HG03571 (cell line): Measurements from ENCODE around the gene GLRX3.
"Not testable (repeated sequence)": the region's sequence is repeated elsewhere in the genome, so short reads cannot be mapped to it uniquely, and the experiment has no call there.

ENCODE experiments used
- ATAC-seq: cut with Tn5 transposase; IDR thresholded peaks from one replicate; pipeline ENCODE4 v1.9.1; 2021; ENCODE audit not compliant: unreplicated experiment

GLRX3 gene

DNA sequence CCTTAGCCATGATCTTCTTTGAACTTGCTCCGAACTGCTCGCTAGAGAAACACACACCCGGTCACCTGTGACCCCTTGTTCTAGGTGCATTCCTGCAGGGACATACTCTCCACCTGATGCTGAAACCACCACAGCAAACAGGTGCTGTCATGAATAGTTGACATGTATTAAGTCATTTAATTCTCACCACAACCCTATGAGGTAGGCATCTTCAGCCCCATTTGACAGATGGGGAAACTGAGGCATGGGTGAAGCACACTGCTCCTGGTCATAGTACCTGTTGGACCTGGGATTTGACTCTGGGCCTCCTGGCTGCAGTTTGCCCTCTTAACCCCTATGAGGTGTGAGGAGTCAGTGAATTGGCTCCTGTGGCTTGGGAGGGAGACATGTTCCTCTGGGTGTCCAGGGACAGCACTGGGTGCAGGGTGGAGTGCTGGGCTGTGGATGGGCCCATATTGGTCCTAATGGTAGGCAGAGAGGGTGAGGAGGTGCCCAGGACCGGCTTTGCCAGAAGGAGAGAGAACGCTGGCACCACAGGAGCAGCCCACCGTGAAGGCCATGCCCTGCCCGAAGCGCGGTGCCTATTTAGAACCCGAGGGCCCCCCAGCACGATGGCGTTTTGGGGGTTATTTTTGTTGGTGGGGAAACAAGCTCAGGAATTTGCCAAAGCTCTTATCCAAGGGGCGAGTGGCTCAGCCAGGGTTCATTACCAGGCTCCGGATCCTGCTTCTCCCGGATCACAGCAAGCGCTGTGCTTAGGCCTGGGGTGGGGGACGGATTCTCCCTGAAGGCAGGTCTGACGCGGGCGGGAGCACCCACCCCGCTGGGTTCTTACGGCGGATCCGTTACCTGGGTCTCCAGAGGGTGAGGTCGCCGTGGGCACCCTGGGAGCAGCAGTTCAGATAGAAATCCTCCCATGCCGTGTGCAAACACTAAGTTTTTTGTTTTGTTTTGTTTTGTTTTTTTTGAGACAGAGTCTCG is 52.3 kb downstream of the GLRX3 start:
- ATAC-seq, result no peak

DNA sequence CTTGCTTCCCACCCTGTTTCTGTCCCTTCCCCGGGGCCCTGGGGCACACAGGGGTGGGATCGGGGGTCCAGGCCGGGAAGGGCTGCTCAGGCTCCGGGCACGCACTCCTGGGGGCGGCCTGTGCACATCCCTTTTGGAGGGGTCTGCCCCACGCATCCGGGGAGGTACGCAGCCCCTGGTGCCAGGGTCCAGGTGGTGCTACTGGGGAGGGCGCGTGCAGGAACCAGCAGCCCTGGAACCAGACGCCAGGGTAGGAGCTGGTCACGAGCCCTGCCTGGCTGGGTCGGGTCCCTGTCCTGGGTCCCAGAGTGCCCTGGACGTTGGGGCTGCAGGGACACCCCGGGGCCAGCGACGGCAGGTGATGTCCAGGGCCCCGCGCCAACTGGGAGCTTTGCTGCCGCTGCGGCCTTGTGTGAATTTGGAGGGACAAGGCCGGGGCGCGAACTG is 53.4 kb downstream of the GLRX3 start:
- ATAC-seq, result no peak

GRCh38 chr10:130190055-130190736 is 54.0 kb downstream of the GLRX3 start:
- ATAC-seq, result peak; percentile 83

- no peak for ATAC-seq
Observed at GRCh38 chr10:130190737-130191115, 54.5 kb downstream of the GLRX3 start.

DNA sequence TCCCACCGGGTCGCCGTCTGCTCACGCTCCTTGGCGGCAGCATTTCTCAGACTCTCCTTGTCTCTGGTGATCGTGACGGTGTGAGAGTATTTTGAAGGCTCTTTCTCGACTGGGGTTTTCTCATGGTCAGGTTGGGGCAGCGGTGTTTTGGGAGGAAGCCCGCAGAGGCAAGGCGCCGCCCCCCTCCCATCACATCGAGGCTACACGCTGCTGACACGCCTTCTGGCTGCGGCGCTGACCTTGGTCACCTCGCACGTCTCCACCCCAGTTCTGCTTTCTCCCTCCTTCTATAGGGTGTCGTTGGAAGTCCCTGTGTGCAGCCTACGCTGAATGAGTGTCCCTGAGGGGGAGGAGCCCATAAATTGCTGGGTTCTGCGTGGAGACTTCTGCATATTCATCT is 55.2 kb downstream of the GLRX3 start:
- no peak for ATAC-seq

GRCh38 chr10:130192276-130192848 is 56.2 kb downstream of the GLRX3 start:
- ATAC-seq, result no peak

DNA sequence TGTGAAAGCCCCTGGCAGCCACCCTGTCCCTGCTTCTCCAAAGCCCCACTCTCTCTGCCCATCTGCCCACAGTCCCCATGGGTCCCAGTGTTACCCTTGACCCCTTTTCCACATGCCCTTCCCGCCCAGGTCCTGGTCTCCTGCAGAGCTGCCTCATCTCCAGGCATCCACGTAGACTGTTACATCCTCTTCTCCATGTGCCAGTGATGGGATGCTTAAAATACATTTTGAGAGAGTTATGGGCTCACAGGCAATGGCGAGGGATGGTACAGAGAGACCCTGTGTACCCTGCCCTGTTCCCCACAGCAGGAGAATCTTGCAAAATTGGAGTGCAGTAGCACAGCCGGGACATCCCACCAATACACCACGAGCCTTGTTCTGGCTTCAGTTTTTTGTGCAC is 56.8 kb downstream of the GLRX3 start:
- no peak for ATAC-seq

DNA sequence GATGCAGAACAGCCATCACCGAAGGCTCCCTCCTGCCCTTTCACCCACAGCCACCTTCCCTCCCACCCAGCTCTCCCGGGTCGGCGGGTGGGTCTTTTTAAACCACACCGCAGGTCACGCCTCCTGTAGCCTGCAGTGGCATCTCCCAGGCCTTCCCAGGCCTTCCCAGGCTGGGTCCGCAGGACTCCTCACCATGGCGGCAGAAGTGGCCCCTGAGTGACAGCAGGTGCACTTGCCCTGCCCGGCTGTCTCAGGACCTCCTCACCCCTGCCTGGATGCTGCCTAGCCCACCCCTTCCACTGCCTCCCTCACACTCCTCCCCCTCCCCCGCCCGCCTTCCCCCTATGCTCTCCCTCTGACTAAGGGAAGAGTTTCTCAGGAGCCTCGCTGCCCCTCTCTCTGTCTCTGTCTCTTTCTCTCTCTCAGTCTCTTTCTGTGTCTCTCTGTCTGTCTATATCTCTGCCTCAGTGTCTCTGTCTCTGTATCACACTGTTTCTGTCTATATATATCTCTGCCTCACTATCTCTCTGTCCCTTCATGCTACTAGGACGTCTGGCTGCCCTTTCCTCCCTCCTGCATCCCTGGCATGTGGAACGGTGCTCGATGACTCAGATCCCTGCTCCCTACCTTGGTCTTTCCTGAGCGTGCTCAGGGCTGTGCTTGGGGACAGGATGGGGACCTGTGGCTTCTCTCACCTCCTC is 57.5 kb downstream of the GLRX3 start:
- ATAC-seq, result no peak

- ATAC-seq, result no peak
Observed at GRCh38 chr10:130194194-130194990, 58.2 kb downstream of the GLRX3 start.

DNA sequence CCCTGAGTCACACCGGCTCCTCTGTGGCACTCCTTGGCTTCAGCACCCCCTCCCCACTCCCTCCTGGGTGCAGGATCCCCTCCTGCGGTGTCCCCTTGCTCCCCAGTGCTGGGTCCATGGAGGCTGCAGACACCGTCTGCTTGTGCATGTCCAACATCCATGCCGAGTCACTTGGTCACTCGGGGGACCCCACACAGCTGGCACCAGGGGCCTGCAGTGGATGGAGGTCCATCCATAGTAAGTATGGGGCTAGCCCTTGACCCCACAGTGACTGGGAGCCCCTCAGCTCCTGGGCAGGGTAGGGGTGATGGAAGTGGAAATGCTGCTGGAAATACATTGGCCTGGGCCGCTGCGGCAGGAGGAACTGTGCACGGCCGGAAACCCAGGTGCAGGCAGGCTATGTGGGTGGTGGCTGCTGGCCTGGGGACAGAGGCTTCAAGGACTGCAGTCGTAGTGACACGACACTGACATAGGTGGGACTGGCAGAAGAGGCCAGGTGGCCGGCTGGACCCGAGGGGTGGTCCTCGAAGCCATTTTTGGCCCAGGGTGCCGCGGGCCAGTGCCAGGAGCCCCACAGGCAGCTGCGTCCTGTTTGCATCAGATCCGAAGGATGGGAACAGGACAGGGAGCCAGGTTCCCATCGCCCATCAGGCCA is 58.9 kb downstream of the GLRX3 start:
- ATAC-seq, result no peak

DNA sequence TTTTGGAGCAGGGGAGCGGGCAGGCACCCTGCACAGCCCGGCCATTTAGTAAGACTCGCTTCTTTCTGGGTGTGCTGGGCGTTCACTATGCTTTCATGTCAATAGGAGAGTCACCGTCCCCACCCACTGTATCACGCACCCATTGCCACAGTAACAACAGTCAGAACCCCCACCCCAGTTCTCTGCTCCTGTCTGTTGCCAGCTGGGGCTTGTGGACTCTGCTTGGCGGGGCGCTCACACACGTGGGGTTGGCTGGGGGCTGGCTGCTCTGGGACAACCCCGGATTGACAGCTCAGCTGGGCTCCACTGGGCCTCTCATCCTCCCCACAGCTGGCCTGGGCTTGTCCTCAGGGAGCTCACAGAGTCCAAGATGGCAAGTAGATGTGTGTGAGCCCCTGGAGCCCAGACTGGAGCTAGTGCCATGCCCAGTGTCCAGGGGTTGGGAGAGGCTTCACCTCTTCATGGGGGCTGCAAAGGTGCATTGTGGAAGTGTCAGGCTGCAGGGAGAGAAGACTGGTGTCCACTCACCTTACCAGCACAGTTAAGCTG is 59.6 kb downstream of the GLRX3 start:
- ATAC-seq, result no peak

- no peak for ATAC-seq
Observed at GRCh38 chr10:130196511-130197487, 60.6 kb downstream of the GLRX3 start.

- ATAC-seq, result no peak
Observed at GRCh38 chr10:130198651-130199050, 62.5 kb downstream of the GLRX3 start.

DNA sequence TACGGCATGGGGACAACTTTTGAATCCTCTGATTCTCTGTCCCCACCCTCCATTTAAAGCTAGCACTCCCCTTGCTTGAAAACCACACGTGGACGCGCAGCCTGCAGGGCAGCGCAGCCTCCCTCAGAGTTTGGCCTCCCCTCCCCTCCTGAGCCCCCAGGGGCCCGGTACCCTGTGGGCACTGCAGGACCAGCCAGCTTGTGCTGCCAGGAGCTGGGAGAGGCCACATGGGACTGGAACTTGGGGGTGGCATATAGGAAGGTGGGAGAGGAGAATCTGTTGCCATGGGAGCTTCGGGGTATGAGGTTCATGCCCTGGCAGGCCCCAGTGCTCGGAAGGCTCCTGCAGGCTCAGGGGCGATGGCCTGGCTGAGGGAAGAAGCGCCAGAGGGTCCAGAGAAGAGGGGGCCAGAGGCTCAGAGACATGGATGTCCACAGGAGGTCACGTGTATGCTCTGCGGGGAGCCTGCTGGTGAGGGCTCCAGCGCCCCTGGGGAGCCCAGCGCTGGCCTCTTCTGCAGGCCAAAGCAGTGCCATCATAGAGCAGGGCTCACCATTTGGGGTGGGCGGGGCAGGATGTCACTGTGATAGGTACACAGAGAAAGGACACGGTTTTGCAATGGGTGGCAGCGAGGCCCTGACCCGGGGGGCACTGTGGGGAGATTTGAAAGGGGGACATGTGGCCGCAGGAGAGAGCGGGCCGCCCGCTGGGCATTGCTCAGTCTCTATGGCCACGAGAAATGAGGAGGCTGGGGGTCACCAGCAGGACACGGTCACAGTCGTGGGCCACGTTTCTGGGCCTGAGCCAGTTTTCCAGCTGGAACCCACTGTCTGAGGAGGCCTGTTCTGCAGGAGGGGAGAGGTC is 64.2 kb downstream of the GLRX3 start:
- ATAC-seq, result no peak

DNA sequence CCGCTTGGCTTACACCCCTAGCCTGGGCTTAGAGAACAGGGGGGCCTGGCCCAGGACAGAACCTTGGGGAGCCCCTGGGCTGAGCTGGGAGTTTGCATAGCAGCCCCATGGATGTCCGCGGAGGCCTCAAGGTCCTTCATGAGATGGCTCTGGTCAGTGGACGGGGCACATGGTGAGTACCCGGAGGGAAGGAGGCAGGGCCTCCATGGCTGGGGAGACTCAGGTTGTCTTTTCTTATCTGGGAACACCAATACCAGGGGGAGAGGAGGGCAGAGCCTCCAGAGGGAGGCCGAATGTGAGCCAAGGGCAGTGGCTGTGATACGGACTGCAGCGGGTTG is 64.8 kb downstream of the GLRX3 start:
- ATAC-seq, result no peak

DNA sequence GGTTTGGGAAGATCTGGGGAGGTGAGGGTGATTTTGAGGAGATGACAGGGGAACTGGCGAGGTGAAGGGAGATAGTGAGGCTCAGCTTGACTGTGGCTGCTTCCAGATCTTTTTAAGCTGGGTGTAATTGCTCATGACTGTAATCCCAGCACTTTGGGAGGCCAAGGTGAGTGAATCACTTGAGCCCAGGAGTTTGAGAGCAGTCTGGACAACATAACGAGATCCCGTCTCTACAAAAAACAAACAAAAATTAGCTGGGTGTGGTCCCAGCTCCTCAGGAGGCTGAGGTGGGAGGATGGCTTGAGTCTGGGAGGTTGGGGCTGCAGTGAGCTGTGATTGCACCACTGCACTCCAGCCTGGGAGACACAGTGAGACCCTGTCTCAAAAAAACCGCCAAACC is 66.0 kb downstream of the GLRX3 start:
- ATAC-seq, result not testable (repeated sequence)

GRCh38 chr10:130202984-130203621 is 66.9 kb downstream of the GLRX3 start:
- ATAC-seq, result peak; percentile 88
